Sciatic nerve (tissue), 2 donors: ENCODE results near the gene SPHKAP. TPM values are rescaled to one million over a fixed set of nuclear protein-coding genes. Genes with fewer than 3 reads are reported as not detected.

Experiments used
- ATAC-seq: fragments of 200-7000 bp; cut with Tn5 transposase; one replicate; pipeline ENCODE4 v1.9.1; 2020; ENCODE audit warnings: mild to moderate bottlenecking, moderate library complexity
- DNase-seq: peaks from one replicate; pipeline ENCODE4 v3.0.0-alpha.2; 2020; ENCODE audit warnings: low spot score
- intact Hi-C: fragments of 100-400 bp; cut with DNase I; formaldehyde crosslinking; loops from one replicate; pipeline ENCODE4 v1.14.2; 2022
- total RNA-seq: library from RNA; stranded (reverse); fragmentation: NEBNext Ultra II Directional; extraction: Animal tissue kit (Norgen Biotek cat#: 25700); gene quantifications from one replicate; pipeline ENCODE4 v1.2.1, GENCODE V29; 2021
- donor health status: DM: no; HTN: no; CAD: no.
- donor health status: DM: no; HTN: no; CAD: no.

Gene SPHKAP
- total RNA-seq, 1 donor from 2014 or later = not detected

- DNase-seq = no peak
- intact Hi-C loops = no loop called here
- ATAC-seq = peak; percentile 24
Observed at GRCh38 chr2:228056293-228057097, 125.0 kb downstream of the SPHKAP start.

GRCh38 chr2:228048838-228049490 is 132.5 kb downstream of the SPHKAP start:
- DNase-seq (no peak), ATAC-seq (peak; percentile 78)
- intact Hi-C loops = no loop called here

- DNase-seq (no peak), ATAC-seq (no peak)
- intact Hi-C loops = no loop called here
Observed at GRCh38 chr2:228040995-228041394, 140.5 kb downstream of the SPHKAP start.

GRCh38 chr2:228039752-228040534 is 141.5 kb downstream of the SPHKAP start:
- intact Hi-C loops = no loop called here
- DNase-seq = no peak
- no peak for ATAC-seq

- ATAC-seq (no peak), DNase-seq (no peak)
- intact Hi-C loops = no loop called here
Observed at GRCh38 chr2:228038967-228039366, 142.5 kb downstream of the SPHKAP start.

GRCh38 chr2:228037915-228038314 is 143.6 kb downstream of the SPHKAP start:
- DNase-seq (no peak), ATAC-seq (no peak)
- intact Hi-C loops = no loop called here

GRCh38 chr2:228023619-228024018 is 157.9 kb downstream of the SPHKAP start:
- ATAC-seq = no peak
- intact Hi-C loops = no loop called here
- no peak for DNase-seq

- no peak for ATAC-seq
- no peak for DNase-seq
- intact Hi-C loops = no loop called here
Observed at GRCh38 chr2:228018311-228018710, 163.2 kb downstream of the SPHKAP start.

- intact Hi-C loops = no loop called here
- DNase-seq (no peak), ATAC-seq (no peak)
Observed at GRCh38 chr2:228017784-228018183, 163.7 kb downstream of the SPHKAP start.

- ATAC-seq = peak; percentile 12
- no peak for DNase-seq
- intact Hi-C loops = no loop called here
Observed at GRCh38 chr2:228016402-228016801, 165.1 kb downstream of the SPHKAP start.

GRCh38 chr2:228015741-228016140 is 165.7 kb downstream of the SPHKAP start:
- peak; percentile 89 for ATAC-seq
- DNase-seq = no peak
- intact Hi-C loops = no loop called here

GRCh38 chr2:227996366-227996765 is 185.1 kb downstream of the SPHKAP start:
- ATAC-seq (no peak), DNase-seq (no peak)
- intact Hi-C loops = no loop called here

- peak; percentile 93 for ATAC-seq
- intact Hi-C loops = no loop called here
- peak; percentile 55 for DNase-seq
Observed at GRCh38 chr2:227990937-227991336, 190.6 kb downstream of the SPHKAP start.

- ATAC-seq (no peak), DNase-seq (no peak)
- intact Hi-C loops = no loop called here
Observed at GRCh38 chr2:227973241-227973640, 208.2 kb downstream of the SPHKAP start.

GRCh38 chr2:227971619-227972230 is 209.8 kb downstream of the SPHKAP start:
- intact Hi-C loops = no loop called here
- DNase-seq (no peak), ATAC-seq (no peak)

GRCh38 chr2:227960317-227960716 is 221.2 kb downstream of the SPHKAP start:
- intact Hi-C loops = no loop called here
- DNase-seq = no peak
- no peak for ATAC-seq

GRCh38 chr2:227942965-227943364 is 238.5 kb downstream of the SPHKAP start:
- ATAC-seq (no peak), DNase-seq (no peak)
- intact Hi-C loops = no loop called here

GRCh38 chr2:227942021-227942420 is 239.5 kb downstream of the SPHKAP start:
- ATAC-seq = no peak
- intact Hi-C loops = no loop called here
- no peak for DNase-seq

- ATAC-seq (peak; percentile 46), DNase-seq (no peak)
- intact Hi-C loops = no loop called here
Observed at GRCh38 chr2:227939271-227940027, 242.0 kb downstream of the SPHKAP start.
